Right atrium auricular region (tissue), 2 donors: ENCODE results near the gene AOPEP. TPM values are rescaled to one million over a fixed set of nuclear protein-coding genes. Genes with fewer than 3 reads are reported as not detected.
A peak's percentile ranks its signal among the peaks of the same experiment; 100 is the strongest.

ENCODE experiments used
- DNase-seq: peaks from one replicate; pipeline ENCODE4 v3.0.0-alpha.2; 2019; ENCODE audit warnings: low spot score
- H3K27ac ChIP-seq, 2 donors: fragments of 200-600 bp; sonication (generic); 1 replicate in 1 of 2; 2 replicates in 1 of 2; pipeline ENCODE4 v1.5.1; 2016 to 2019
- H3K27me3 ChIP-seq, 2 donors: fragments of 200-600 bp; sonication (generic); one replicate each; pipeline versions ENCODE4 v1.5.1 to v1.6.0; 2017 to 2019
- H3K36me3 ChIP-seq: fragments of 200-600 bp; sonication (generic); one replicate; pipeline ENCODE4 v1.5.1; 2016
- H3K4me1 ChIP-seq, 2 donors: fragments of 200-600 bp; sonication (generic); one replicate each; pipeline versions ENCODE4 v1.5.1 to v1.6.0; 2017 to 2019
- H3K4me3 ChIP-seq, 2 donors: fragments of 200-600 bp; sonication (generic); 1 replicate in 1 of 2; 2 replicates in 1 of 2; pipeline ENCODE4 v1.5.1; 2017 to 2019; ENCODE audit warnings: mild to moderate bottlenecking in 1 of 2, moderate library complexity in 1 of 2
- H3K9me3 ChIP-seq, 2 donors: fragments of 200-600 bp; sonication (generic); one replicate each; pipeline ENCODE4 v1.5.1; 2019
- total RNA-seq, 2 donors: library from RNA; depleted of rRNA; stranded (reverse); fragments of >200 nt; gene quantifications; one replicate each; pipeline ENCODE4 v1.1.0, GENCODE V29; 2016
- TF ChIP-seq, protein P1 (sequence below), 2 donors: fragments of 200-600 bp; sonication (generic); IDR thresholded peaks; one replicate each; pipeline ENCODE4 v1.5.1; 2019; ENCODE audit warnings: antibody characterized with exemption in 2 of 2

The AOPEP gene
- total RNA-seq, 2 donors from 2014 or later: 262 to 314 TPM

GRCh38 chr9:94916956-94917355 is 190.5 kb downstream of the AOPEP start:
- Histone ChIP-seq H3K27ac (no peak overlapping the region), H3K4me3 (no peak overlapping the region), H3K27me3 (no peaks in the 10 kb centered on the region), H3K36me3 (no peaks in the 10 kb centered on the region), H3K9me3 (no peaks in the 10 kb centered on the region), H3K4me1 (peaks cover 0 to 49% of the 10 kb centered on the region in 2 donors)
- DNase-seq: no peak
- TF ChIP-seq, protein P1, sequence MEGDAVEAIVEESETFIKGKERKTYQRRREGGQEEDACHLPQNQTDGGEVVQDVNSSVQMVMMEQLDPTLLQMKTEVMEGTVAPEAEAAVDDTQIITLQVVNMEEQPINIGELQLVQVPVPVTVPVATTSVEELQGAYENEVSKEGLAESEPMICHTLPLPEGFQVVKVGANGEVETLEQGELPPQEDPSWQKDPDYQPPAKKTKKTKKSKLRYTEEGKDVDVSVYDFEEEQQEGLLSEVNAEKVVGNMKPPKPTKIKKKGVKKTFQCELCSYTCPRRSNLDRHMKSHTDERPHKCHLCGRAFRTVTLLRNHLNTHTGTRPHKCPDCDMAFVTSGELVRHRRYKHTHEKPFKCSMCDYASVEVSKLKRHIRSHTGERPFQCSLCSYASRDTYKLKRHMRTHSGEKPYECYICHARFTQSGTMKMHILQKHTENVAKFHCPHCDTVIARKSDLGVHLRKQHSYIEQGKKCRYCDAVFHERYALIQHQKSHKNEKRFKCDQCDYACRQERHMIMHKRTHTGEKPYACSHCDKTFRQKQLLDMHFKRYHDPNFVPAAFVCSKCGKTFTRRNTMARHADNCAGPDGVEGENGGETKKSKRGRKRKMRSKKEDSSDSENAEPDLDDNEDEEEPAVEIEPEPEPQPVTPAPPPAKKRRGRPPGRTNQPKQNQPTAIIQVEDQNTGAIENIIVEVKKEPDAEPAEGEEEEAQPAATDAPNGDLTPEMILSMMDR (IDR thresholded peaks at IDR 0.05): no peak

DNA sequence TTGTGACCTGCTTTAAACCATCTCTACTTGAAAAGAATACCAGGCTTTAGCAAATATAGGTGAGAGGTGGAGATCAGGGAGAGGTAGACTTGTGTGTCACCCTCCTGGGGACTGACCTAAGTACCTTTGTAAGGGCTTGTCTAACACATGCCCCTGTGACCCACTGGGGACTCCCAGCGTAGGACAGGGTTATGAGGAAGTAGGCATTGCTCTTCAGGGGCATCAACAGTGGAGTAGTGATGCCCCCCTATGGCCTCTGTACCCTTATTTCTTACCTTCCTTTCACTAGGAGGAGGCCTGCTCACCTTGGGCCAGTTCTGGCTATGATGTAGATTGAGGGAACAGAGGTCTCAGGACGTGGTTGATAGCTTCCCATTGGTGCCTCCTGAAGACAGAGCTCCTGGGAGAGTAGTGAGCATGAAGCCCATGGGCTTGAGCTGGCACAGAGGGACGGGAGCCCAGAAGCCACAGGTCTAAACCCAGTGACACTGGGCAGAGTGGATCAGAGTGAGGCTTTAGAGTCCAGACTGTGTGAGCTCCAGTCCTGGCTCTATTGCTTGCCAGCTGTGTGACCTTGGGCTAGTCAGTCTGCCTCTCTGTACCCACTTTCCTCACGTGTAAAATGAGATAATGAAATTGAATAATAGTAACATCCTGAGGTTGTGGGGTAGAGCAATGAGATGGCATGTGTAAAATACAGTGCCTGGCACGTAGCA is 191.7 kb downstream of the AOPEP start:
- H3K36me3 ChIP-seq: no peaks in the 10 kb centered on the region
- no peak overlapping the region for H3K27ac ChIP-seq
- no peak overlapping the region for H3K4me3 ChIP-seq
- TF ChIP-seq, protein P1 (IDR thresholded peaks at IDR 0.05): no peak
- peaks cover 0 to 56% of the 10 kb centered on the region in 2 donors for H3K4me1 ChIP-seq
- H3K27me3 ChIP-seq: no peaks in the 10 kb centered on the region
- DNase-seq: peak; percentile 44
- H3K9me3 ChIP-seq: no peaks in the 10 kb centered on the region

GRCh38 chr9:94919376-94920098 is 193.0 kb downstream of the AOPEP start:
- peak overlapping the region; percentile 71 to 85 for H3K27ac ChIP-seq
- no peaks in the 10 kb centered on the region for H3K9me3 ChIP-seq
- no peaks in the 10 kb centered on the region for H3K27me3 ChIP-seq
- H3K4me3 ChIP-seq: no peak overlapping the region
- peaks cover 0 to 58% of the 10 kb centered on the region in 2 donors for H3K4me1 ChIP-seq
- no peak for DNase-seq
- H3K36me3 ChIP-seq: no peaks in the 10 kb centered on the region
- TF ChIP-seq, protein P1 (IDR thresholded peaks at IDR 0.05): no peak

DNA sequence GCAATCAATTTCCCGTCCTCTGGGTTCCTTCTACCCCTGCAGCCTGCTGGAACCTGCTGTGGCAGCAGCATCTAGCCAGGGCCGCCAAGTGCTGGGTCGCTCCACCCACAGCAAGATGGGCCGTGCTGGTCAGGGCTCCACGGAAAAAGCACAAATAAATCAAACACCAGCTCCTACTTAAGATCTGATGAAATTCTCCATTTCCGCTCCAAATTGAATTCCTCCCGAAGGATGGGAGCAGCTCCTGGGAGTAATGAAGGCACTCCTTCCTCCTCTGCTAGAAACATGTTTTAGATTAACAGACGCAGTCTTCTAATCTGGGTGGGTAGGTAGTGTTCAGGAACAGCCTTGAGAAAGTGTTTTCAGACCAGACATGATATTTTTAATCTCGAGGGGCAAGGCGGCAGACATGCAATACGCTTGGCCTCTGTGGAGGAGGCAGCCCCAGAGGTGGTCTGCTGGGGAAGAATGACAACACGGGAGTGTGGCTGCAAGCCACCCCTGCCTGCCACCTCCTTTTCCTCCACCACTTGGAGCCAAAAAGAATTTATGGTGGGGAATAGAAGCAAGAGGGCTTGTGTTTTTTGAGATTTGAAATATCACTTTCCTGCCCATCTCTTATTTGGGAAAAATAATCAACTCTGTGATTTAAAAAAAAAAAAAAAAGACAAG is 194.1 kb downstream of the AOPEP start:
- no peak overlapping the region for H3K4me3 ChIP-seq
- H3K9me3 ChIP-seq: no peaks in the 10 kb centered on the region
- H3K4me1 ChIP-seq: peaks cover 0 to 54% of the 10 kb centered on the region in 2 donors
- no peaks in the 10 kb centered on the region for H3K36me3 ChIP-seq
- TF ChIP-seq, protein P1 (IDR thresholded peaks at IDR 0.05): no peak
- peak; percentile 78 for DNase-seq
- no peaks in the 10 kb centered on the region for H3K27me3 ChIP-seq
- H3K27ac ChIP-seq: peak overlapping the region; percentile 71 to 85

DNA sequence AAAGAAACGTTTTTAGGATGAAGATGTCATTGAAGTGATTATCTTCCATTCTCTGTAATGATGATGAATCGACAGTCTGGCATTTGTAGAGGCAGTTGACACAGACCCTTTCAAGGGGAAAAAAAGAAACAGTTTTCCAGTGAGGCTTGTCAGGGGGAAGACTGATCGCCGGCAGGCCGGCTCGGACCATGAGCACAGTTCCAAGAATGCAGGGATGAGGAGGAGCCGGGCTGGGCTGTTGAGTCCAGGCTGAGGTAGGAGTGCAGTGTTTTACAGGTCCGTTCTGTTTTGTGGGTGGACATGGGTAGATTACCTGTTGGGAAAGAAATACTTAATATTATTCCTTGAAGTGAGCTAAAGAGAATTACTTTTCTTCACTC is 194.6 kb downstream of the AOPEP start:
- H3K27me3 ChIP-seq: no peaks in the 10 kb centered on the region
- peak overlapping the region; percentile 71 to 85 for H3K27ac ChIP-seq
- no peak overlapping the region for H3K4me3 ChIP-seq
- H3K4me1 ChIP-seq: peaks cover 0 to 54% of the 10 kb centered on the region in 2 donors
- DNase-seq: no peak
- no peaks in the 10 kb centered on the region for H3K9me3 ChIP-seq
- no peaks in the 10 kb centered on the region for H3K36me3 ChIP-seq
- TF ChIP-seq, protein P1 (IDR thresholded peaks at IDR 0.05): no peak
